ENCODE data around the gene ZBTB34. TPM values are rescaled to one million over a fixed set of nuclear protein-coding genes. Genes with fewer than 3 reads are reported as not detected.

ZBTB34 gene
- total RNA-seq, 2 donors from 2014 or later = 7.6 to 11.9 TPM

DNA sequence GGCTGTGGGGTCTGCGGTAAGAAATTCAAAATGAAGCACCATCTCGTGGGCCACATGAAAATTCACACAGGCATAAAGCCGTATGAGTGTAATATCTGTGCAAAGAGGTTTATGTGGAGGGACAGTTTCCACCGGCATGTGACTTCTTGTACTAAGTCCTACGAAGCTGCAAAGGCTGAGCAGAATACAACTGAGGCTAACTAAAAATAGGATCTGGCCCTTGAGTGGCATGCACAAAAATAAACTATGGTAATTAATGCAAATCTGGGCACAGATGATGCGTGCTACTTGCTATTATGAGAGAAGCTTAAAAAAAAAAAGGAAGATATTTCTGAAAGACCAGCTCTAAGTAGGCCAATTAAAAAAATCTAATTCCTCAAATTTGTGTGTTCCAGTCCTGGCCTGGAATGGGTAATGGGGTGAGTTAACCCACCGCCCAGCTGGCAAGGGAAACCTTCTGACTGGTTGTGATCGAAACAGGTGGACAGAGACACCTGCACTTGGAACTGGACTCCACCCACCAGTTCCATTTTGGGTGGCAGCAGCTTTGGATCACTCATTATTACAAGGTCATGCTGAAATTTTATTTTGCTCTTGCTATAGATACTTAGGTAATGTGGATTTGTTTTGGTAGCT lies 26.6 kb upstream of the ZBTB34 start:
- Mint-ChIP-seq H3K27me3 (no peaks in the 10 kb centered on the region), H3K4me1 (ENCODE audit: low read depth in 2 of 2) (peaks cover 32 to 48% of the 10 kb centered on the region in 2 donors), H3K4me3 (no peak overlapping the region), H3K27ac (no peak overlapping the region), H3K36me3 (peaks cover 36% of the 10 kb centered on the region), H3K9me3 (no peaks in the 10 kb centered on the region)
- no peak for ATAC-seq
- DNase-seq (ENCODE audit: low spot score) = no peak

DNA sequence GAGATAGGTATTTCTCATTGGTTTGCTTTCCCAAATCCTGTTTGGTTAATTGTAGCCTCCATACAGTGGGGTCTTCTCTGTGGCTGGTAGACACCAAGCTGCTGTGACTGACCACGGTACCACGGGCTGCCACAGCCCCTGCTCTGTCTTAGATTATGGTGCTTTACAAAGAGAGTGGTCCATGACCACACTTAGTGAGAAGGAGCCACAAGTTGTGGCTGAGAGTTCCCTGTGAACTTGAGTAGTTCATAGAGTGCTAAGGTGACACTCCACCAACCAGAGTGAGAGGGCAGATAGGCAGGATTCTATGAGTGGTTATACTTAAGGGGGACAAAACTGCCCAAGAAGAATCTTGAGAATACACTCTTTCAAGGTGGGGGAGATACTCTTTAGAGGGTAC lies 25.8 kb upstream of the ZBTB34 start:
- Mint-ChIP-seq H3K4me3 (no peak overlapping the region), H3K36me3 (peaks cover 36% of the 10 kb centered on the region), H3K27me3 (no peaks in the 10 kb centered on the region), H3K4me1 (ENCODE audit: low read depth in 2 of 2) (peaks cover 33 to 51% of the 10 kb centered on the region in 2 donors), H3K9me3 (no peaks in the 10 kb centered on the region), H3K27ac (no peak overlapping the region)
- no peak for ATAC-seq
- DNase-seq (ENCODE audit: low spot score) = no peak

DNA sequence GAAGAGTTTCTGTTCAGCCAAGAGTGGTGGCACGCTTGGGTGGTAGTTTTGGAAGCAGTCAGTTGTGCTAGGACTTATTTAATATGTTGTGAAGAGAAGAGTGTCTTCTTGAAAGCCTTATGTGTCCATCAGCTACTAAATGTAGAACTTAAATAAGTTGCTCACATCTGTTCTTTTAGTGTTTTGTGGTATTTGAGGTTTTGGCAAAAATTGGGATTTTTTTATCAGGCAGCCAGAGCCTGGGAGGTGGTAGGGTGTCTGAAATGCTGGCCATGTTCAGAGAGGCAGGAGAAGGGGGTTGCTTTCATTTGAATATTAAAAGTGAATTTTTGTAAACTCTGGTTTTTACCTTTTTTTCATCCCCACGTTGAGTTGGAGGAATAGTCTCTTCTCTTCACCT lies 24.2 kb upstream of the ZBTB34 start:
- H3K36me3 Mint-ChIP-seq = peaks cover 36% of the 10 kb centered on the region

DNA sequence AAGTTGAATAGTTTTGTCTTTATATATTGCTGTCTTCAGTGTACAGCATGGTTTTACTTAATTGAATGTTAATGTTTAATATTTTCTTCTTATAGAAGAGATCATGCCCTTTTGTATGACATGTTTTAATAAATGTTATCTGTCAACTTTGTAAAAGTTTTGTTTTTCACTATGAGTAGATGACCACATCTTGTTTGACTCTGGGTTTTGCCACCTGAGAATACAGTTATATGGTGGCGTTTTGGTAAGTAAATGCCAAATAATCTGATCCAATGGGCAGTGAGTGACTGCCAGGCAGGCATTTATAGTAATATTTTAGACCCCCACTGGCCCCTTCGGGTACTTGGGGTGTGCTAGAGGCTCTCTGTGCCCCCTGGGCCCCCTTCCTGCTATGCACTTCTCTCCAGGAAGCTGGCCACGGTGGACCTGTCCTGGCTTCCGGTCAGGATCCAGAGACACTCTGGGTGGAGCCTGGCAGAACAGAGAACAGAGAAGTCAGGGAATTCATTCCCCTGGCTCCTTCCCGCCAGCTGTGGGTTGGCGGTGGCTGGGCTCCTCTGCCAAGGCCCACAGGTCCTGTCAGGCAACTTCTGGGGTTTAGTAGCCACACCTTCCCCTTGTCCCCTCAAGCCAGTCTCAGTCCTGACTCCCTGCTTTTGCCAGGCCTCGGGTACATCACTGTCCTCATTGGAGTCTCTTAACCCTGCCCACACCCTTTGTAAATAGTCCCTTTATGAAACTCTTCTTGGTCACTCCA lies 22.2 kb upstream of the ZBTB34 start:
- H3K36me3 Mint-ChIP-seq = peaks cover 25% of the 10 kb centered on the region
- no peaks in the 10 kb centered on the region for H3K9me3 Mint-ChIP-seq
- peaks cover 24 to 47% of the 10 kb centered on the region in 2 donors for H3K4me1 Mint-ChIP-seq (ENCODE audit: low read depth in 2 of 2)
- H3K27me3 Mint-ChIP-seq = no peaks in the 10 kb centered on the region
- DNase-seq (ENCODE audit: low spot score) = no peak
- no peak overlapping the region for H3K4me3 Mint-ChIP-seq
- no peak for ATAC-seq
- H3K27ac Mint-ChIP-seq = peak overlapping the region in 1 of 2 donors; percentile 60

More for the DNA sequence above, 24.2 kb upstream of the ZBTB34 start:
- ATAC-seq (no peak), DNase-seq (ENCODE audit: low spot score) (no peak)
- H3K27ac Mint-ChIP-seq = no peak overlapping the region
- peaks cover 29 to 54% of the 10 kb centered on the region in 2 donors for H3K4me1 Mint-ChIP-seq (ENCODE audit: low read depth in 2 of 2)
- H3K27me3 Mint-ChIP-seq = no peaks in the 10 kb centered on the region
- no peaks in the 10 kb centered on the region for H3K9me3 Mint-ChIP-seq
- H3K4me3 Mint-ChIP-seq = no peak overlapping the region

DNA sequence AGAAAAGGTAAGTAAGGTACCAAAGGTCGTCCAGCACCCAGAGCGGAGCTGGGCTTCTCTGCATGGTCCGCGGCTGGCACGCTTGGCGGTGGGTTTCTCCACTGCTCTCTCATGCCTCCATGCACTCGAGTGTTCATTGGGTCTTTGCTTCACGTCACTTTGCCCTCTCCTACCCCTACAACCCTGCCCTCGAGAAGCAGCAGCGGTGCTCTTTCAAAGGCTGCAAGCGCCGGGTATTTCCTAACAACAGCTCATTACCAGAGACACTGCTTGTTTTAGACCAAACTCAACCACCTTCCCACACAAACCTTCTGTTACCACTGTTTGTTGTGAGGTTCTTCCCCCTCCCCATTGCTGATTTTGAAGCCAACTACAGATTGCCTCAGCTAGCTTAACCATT lies 21.5 kb upstream of the ZBTB34 start:
- peak in 1 of 2 donors; percentile 50 for ATAC-seq
- no peak for DNase-seq (ENCODE audit: low spot score)
- H3K27ac Mint-ChIP-seq = peak overlapping the region in 1 of 2 donors; percentile 60

DNA sequence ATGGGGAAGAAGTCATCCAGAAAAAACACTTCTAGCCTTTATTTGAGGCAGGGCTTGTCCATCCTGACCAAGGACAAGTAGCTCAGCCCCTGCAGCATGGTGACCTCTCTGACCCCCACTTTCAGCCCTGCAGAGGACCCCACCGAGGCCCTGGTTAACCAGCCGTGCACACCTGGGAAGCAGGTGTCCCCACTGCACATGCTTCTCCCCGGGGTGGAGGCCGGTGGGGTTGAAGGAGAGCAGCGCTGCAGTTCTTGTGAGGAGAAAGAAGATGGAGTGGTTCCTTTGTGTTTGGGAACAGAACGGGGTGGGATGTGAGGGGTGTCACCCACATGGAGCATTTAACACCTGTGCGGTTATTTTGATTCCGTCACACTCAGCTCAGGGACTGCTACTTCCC lies 21.1 kb upstream of the ZBTB34 start:
- H3K36me3 Mint-ChIP-seq = peaks cover 15% of the 10 kb centered on the region
- no peaks in the 10 kb centered on the region for H3K9me3 Mint-ChIP-seq
- peak in 1 of 2 donors; percentile 18 for ATAC-seq
- peak overlapping the region in 1 of 2 donors; percentile 60 for H3K27ac Mint-ChIP-seq
- no peak for DNase-seq (ENCODE audit: low spot score)
- H3K27me3 Mint-ChIP-seq = no peaks in the 10 kb centered on the region
- H3K4me1 Mint-ChIP-seq (ENCODE audit: low read depth in 2 of 2) = peaks cover 23 to 40% of the 10 kb centered on the region in 2 donors
- H3K4me3 Mint-ChIP-seq = peak overlapping the region; percentile 46

More for the DNA sequence above, 21.5 kb upstream of the ZBTB34 start:
- Mint-ChIP-seq H3K4me3 (peak overlapping the region; percentile 46), H3K36me3 (peaks cover 19% of the 10 kb centered on the region), H3K4me1 (ENCODE audit: low read depth in 2 of 2) (peaks cover 26 to 44% of the 10 kb centered on the region in 2 donors), H3K27me3 (no peaks in the 10 kb centered on the region), H3K9me3 (no peaks in the 10 kb centered on the region)

DNA sequence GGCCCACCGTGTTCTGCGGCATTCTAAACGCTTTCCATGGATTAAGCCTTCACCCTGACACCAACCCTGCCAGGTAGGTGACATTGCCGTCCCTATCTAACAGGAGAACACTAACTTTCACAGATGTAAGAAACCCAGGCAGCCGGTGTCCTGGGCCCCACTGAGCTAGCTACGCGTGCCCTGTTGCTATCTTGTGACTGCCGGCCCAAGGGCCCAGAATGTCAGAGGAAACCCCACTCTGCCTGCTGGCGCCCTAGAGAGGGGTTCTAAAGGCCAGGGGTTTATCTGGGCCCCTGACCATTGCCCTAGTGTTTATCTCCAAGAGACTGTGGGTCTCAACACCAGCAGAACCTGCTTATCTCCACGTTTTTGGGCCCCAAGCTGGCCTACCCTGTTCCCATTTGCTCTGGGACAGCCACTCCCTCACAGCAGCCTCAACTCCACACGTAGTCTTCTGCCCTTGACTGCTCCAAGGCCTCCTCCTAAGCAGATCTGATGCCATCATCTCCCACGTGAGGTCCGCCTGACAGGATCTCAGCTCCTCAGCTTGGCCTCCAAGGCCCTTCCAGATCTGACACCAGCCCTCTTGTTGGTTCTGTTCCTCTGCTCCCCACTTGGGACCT lies 18.1 kb upstream of the ZBTB34 start:
- ATAC-seq = no peak
- H3K27me3 Mint-ChIP-seq = peaks cover 0 to 2% of the 10 kb centered on the region in 2 donors
- no peak overlapping the region for H3K27ac Mint-ChIP-seq
- DNase-seq (ENCODE audit: low spot score) = no peak
- H3K4me3 Mint-ChIP-seq = no peak overlapping the region
- peaks cover 12 to 23% of the 10 kb centered on the region in 2 donors for H3K4me1 Mint-ChIP-seq (ENCODE audit: low read depth in 2 of 2)
- no peaks in the 10 kb centered on the region for H3K9me3 Mint-ChIP-seq
- no peaks in the 10 kb centered on the region for H3K36me3 Mint-ChIP-seq

DNA sequence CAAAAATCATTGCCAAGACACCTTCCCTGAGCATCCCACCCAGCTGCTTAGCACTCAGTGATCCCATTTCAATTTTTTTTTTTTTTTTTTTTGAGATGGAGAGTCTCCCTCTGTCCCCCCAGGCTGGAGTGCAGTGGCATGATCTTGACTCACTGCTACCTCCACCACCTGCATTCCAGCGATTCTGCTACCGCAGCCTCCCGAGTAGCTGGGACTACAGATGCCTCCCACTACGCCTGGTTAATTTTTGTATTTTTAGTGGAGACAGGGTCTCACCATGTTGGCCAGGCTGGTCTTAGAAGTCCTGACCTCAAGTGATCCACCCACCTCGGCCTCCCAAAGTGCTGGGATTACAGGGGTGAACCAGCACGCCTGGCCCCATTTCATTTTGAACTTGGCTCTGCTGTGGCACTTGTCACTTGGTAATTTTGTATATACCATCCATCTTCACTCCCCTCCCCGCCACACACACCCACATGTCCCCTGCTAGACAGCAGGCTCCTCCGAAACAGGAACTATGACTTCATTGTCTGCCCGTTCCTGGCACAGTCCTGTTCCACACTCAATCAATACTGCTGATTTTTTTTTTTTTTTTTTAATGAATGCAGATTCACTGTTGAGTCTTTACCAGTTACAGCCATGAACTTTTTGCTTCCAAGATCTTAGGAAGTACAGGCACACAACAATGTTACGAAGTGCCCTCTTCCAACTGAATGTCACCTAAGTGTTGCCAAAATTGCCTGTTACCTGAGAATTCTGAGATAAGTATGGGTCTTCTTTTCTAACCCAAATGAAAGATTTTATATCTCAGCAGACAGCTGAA lies 17.3 kb upstream of the ZBTB34 start:
- ATAC-seq = no peak
- H3K4me3 Mint-ChIP-seq = no peak overlapping the region
- no peaks in the 10 kb centered on the region for H3K36me3 Mint-ChIP-seq
- no peak overlapping the region for H3K27ac Mint-ChIP-seq
- H3K27me3 Mint-ChIP-seq = peaks cover 0 to 3% of the 10 kb centered on the region in 2 donors
- DNase-seq (ENCODE audit: low spot score) = no peak
- H3K4me1 Mint-ChIP-seq (ENCODE audit: low read depth in 2 of 2) = peaks cover 12 to 17% of the 10 kb centered on the region in 2 donors
- no peaks in the 10 kb centered on the region for H3K9me3 Mint-ChIP-seq

DNA sequence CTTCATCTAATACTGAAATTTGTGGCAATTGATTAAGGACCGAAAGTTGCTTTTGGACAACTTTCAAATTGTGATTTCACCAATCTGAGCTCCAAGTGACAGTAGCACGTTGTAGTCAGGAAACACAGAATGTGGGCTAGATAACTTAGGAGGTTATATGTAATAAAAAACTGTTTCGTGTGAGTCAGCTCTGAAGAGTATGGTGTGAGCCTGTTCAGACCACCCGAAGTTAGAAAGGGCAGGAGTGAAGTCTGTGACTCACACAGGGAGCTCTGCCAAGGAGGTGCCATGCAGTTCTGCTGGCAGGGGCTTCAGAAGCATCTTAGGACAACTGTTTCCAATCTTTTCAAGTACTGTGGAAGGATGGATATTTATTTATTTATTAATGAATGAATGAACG lies 16.4 kb upstream of the ZBTB34 start:
- H3K27ac Mint-ChIP-seq = no peak overlapping the region
- no peak for DNase-seq (ENCODE audit: low spot score)
- H3K4me1 Mint-ChIP-seq (ENCODE audit: low read depth in 2 of 2) = peaks cover 6 to 8% of the 10 kb centered on the region in 2 donors
- peaks cover 0 to 3% of the 10 kb centered on the region in 2 donors for H3K27me3 Mint-ChIP-seq
- ATAC-seq = peak in 1 of 2 donors; percentile 54
- no peaks in the 10 kb centered on the region for H3K9me3 Mint-ChIP-seq
- no peak overlapping the region for H3K4me3 Mint-ChIP-seq
- H3K36me3 Mint-ChIP-seq = no peaks in the 10 kb centered on the region

DNA sequence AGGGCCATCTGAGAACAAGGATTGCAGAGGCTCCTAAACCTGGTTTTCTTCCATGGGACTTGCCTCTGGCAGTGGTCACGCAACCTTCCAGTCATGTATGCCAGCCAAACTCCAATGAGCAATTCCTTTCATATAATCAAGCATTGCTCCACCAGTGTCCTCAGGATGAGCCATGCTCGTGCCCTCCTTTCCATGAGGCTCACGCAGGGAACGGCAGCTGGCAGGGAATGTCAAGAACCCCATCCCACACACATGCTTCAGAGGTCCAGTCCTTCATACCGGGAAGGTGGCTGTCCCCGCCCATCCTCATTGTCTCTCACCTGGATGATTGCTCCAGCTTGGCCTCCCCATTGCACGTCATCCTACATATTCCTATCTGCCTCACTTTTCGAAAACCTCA lies 13.4 kb upstream of the ZBTB34 start:
- H3K4me3 Mint-ChIP-seq = no peak overlapping the region
- H3K9me3 Mint-ChIP-seq = no peaks in the 10 kb centered on the region
- ATAC-seq (no peak), DNase-seq (ENCODE audit: low spot score) (no peak)
- H3K4me1 Mint-ChIP-seq (ENCODE audit: low read depth in 2 of 2) = peaks cover 0 to 6% of the 10 kb centered on the region in 2 donors
- no peak overlapping the region for H3K27ac Mint-ChIP-seq
- H3K27me3 Mint-ChIP-seq = peaks cover 8 to 10% of the 10 kb centered on the region in 2 donors
- H3K36me3 Mint-ChIP-seq = no peaks in the 10 kb centered on the region

DNA sequence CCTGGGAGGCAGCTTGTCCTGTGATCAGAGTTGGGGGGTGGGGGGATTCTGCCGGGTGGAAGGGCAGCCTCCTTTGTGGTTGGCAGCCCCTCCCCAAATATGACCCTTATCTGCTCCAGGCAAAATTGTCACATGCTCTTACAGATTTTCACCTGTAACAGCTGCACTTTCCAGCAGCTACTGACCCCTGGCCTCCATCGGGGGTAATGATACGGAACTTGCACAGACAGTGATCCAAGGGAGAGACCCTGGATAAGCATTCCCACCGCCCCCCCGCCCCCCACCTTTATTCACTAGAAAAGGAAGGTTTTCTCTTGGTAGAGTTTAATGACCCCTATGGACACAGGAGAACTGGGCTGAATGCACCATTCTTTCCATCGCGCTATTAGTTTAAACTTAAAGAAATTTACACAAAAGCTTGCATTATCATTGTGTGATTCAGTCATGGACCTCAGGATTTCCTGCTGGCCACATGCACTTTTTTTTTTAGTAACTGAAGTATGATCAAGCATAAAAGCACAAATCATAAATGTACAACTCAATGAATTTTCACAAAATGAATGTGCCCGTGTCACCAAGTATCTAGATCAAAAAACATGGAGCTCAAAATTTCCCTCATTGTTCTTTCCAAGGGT lies 10.7 kb upstream of the ZBTB34 start:
- ATAC-seq = no peak
- H3K27ac Mint-ChIP-seq = no peak overlapping the region
- H3K4me1 Mint-ChIP-seq (ENCODE audit: low read depth in 2 of 2) = peaks cover 0 to 2% of the 10 kb centered on the region in 2 donors
- DNase-seq (ENCODE audit: low spot score) = no peak
- no peaks in the 10 kb centered on the region for H3K9me3 Mint-ChIP-seq
- H3K27me3 Mint-ChIP-seq = peaks cover 16 to 24% of the 10 kb centered on the region in 2 donors
- no peak overlapping the region for H3K4me3 Mint-ChIP-seq
- H3K36me3 Mint-ChIP-seq = no peaks in the 10 kb centered on the region

DNA sequence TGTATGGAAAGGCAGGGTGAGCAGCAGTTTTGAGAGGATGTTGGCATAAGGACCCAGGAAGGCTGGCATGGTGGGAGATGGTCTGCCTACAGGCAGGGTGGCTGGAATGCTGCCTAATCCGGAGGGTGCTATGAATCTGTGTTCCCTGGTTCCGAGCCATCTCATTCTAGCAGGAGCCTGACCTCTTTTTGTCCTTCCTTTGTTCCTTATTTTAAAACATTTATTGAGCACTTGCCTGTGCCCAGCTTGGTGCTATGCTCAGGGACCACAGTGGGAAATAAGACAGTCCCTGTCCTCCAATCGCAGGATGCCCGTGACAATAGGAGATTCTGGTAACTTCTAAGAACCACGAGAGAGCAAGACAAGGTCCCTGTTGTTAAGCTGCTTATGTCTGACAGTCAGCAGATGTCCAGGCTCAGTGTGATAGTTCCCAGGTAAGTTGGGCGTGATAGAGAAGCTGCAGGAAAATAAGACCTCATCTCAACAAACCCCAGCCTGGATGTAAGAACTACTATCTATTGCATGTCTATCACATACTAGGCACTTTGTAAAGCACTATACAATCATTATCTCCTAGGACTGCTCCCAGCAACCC lies 9.1 kb upstream of the ZBTB34 start:
- ATAC-seq = no peak
- DNase-seq (ENCODE audit: low spot score) = no peak
- H3K27ac Mint-ChIP-seq = no peak overlapping the region
- no peak overlapping the region for H3K4me3 Mint-ChIP-seq
- no peaks in the 10 kb centered on the region for H3K36me3 Mint-ChIP-seq
- H3K9me3 Mint-ChIP-seq = no peaks in the 10 kb centered on the region
- peaks cover 22 to 24% of the 10 kb centered on the region in 2 donors for H3K27me3 Mint-ChIP-seq
- peaks cover 0 to 2% of the 10 kb centered on the region in 2 donors for H3K4me1 Mint-ChIP-seq (ENCODE audit: low read depth in 2 of 2)
